K562 (cell line): ENCODE measurements around the gene MBNL1. TPM values are rescaled to one million over a fixed set of nuclear protein-coding genes. Genes with fewer than 3 reads are reported as not detected.

Experiments used
- ARNT ChIP-seq, 2 experiments: fragments of 450-650 bp; IDR thresholded peaks; 2 replicates each; pipeline ENCODE4 v1.6.1; 2016; ENCODE audit warnings: mild to moderate bottlenecking in 1 of 2
- CREB1 ChIP-seq, 2 experiments: sonication (generic) in 1 of 2; formaldehyde crosslinking in 1 of 2; IDR thresholded peaks; 2 replicates each; pipeline versions ENCODE4 v1.6.1 to v1.8.0; 2012 to 2022; ENCODE audit warnings: inconsistent platforms in 1 of 2, mild to moderate bottlenecking in 1 of 2, missing genetic modification reagents in 1 of 2, moderate library complexity in 1 of 2
- KAT7 ChIP-seq: sonication (generic); formaldehyde crosslinking; IDR thresholded peaks from 2 replicates; pipeline ENCODE4 v1.8.0; 2022; ENCODE audit warnings: missing genetic modification reagents, mild to moderate bottlenecking, borderline replicate concordance
- KLF6 ChIP-seq: fragments of 250-450 bp; sonication (Bioruptor Pico); IDR thresholded peaks from 2 replicates; pipeline ENCODE4 v1.4.0; 2020; ENCODE audit warnings: mild to moderate bottlenecking, moderate library complexity, borderline replicate concordance
- MYNN ChIP-seq, 2 experiments: sonication (generic); formaldehyde crosslinking in 1 of 2; IDR thresholded peaks; 2 replicates each; pipeline versions ENCODE4 v1.5.0 to v1.6.1; 2016 to 2020; ENCODE audit warnings: antibody characterized with exemption in 1 of 2, missing genetic modification reagents in 1 of 2
- NCOA4 ChIP-seq: fragments of 450-650 bp; IDR thresholded peaks from 2 replicates; pipeline ENCODE4 v1.6.1; 2018; ENCODE audit warnings: mild to moderate bottlenecking; ENCODE audit not compliant: partially characterized antibody
- NFATC3 ChIP-seq: fragments of 450-650 bp; IDR thresholded peaks from 2 replicates; pipeline ENCODE4 v1.6.1; 2017; ENCODE audit warnings: mild to moderate bottlenecking
- NR2C2 ChIP-seq, 2 experiments: fragments of 200-800 bp in 1 of 2; sonication (Bioruptor generic) in 1 of 2; sonication (generic) in 1 of 2; formaldehyde crosslinking in 1 of 2; IDR thresholded peaks; 2 replicates each; pipeline versions ENCODE4 v1.6.1 to v1.8.0; 2016 to 2022; ENCODE audit warnings: mild to moderate bottlenecking in 1 of 2, missing compliant biosample characterization in 1 of 2, missing genetic modification characterization in 1 of 2, missing genetic modification reagents in 1 of 2
- NRF1 ChIP-seq, 2 experiments: fragments of 450-650 bp; IDR thresholded peaks in 1 of 2; conservative IDR thresholded peaks in 1 of 2; 2 replicates each; pipeline ENCODE4 v1.6.1; 2014; ENCODE audit warnings: mild to moderate bottlenecking in 2 of 2
- PTBP1 ChIP-seq: fragments of 200-400 bp; formaldehyde crosslinking; IDR thresholded peaks from 2 replicates; pipeline ENCODE4 v1.6.1; 2017; ENCODE audit warnings: low read depth, low read length
- RBM22 ChIP-seq: fragments of 200-400 bp; formaldehyde crosslinking; IDR thresholded peaks from 2 replicates; pipeline ENCODE4 v1.6.1; 2018; ENCODE audit warnings: low read length, low read depth; ENCODE audit not compliant: poor library complexity, severe bottlenecking
- SP1 ChIP-seq: sonication (generic); formaldehyde crosslinking; IDR thresholded peaks from 2 replicates; pipeline ENCODE4 v1.8.1; 2022; ENCODE audit warnings: mild to moderate bottlenecking, missing genetic modification reagents
- SRF ChIP-seq, 2 experiments: fragments of 250-450, 450-650 bp in 1 of 2; sonication (Bioruptor Pico) in 1 of 2; sonication (generic) in 1 of 2; formaldehyde crosslinking; IDR thresholded peaks; 2 replicates each; pipeline versions ENCODE4 v1.5.0 to v1.5.1; 2020 to 2022; ENCODE audit warnings: mild to moderate bottlenecking in 1 of 2, missing genetic modification reagents in 1 of 2
- TCF3 ChIP-seq: sonication (generic); formaldehyde crosslinking; IDR thresholded peaks from 2 replicates; pipeline ENCODE4 v1.4.0; 2020; ENCODE audit warnings: mild to moderate bottlenecking, missing genetic modification reagents
- ZFP1 ChIP-seq: fragments of 450-650 bp; formaldehyde crosslinking; IDR thresholded peaks from 2 replicates; pipeline ENCODE4 v1.4.0; 2020; ENCODE audit warnings: mild to moderate bottlenecking, mixed read lengths
- ZFP30 ChIP-seq: fragments of 250-450 bp; sonication (Bioruptor Pico); IDR thresholded peaks from 2 replicates; pipeline ENCODE4 v1.8.0; 2022; ENCODE audit warnings: moderate library complexity, mild to moderate bottlenecking, inconsistent platforms, borderline replicate concordance
- ZNF263 ChIP-seq: sonication (generic); formaldehyde crosslinking; IDR thresholded peaks from 2 replicates; pipeline ENCODE4 v1.8.0; 2022; ENCODE audit warnings: mild to moderate bottlenecking, missing genetic modification reagents, borderline replicate concordance
- ZNF668 ChIP-seq: fragments of 250-450 bp; sonication (Bioruptor Pico); IDR thresholded peaks from 2 replicates; pipeline ENCODE4 v1.8.0; 2022; ENCODE audit warnings: mild to moderate bottlenecking, inconsistent platforms
- polyA plus RNA-seq, 8 experiments: library from polyadenylated mRNA; depleted of rRNA in 4 of 8; stranded (reverse) in 5 of 8; unstranded in 3 of 8; fragments of >200 nt; fragmentation: Nextera tagmentation in 2 of 8; fragmentation: Illumina TruSeq in 1 of 8; extraction: Ambion mirVana in 2 of 8; extraction: Trizol in 1 of 8; gene quantifications; 2 replicates each; pipeline versions ENCODE4 v1.2.1 to v1.2.3, GENCODE V29; 2011 to 2014; ENCODE audit warnings: inconsistent platforms in 1 of 8, missing spikeins in 1 of 8
- total RNA-seq, 7 experiments: library from RNA; depleted of rRNA in 6 of 7; stranded (reverse); fragments of >200 nt in 6 of 7; fragmentation: Illumina TruSeq in 2 of 7; extraction: Trizol in 2 of 7; gene quantifications; 2 replicates each; pipeline versions ENCODE4 v1.2.1 to v1.2.3, GENCODE V29; 2011 to 2021; ENCODE audit warnings: low replicate concordance in 1 of 7
- TF ChIP-seq, protein P1 (sequence below): fragments of 250-450 bp; sonication (Bioruptor Pico); IDR thresholded peaks from 2 replicates; pipeline ENCODE4 v1.5.0; 2022; ENCODE audit warnings: mild to moderate bottlenecking
- TF ChIP-seq, protein P2 (sequence below): fragments of 450-650 bp; formaldehyde crosslinking; IDR thresholded peaks from 2 replicates; pipeline ENCODE4 v1.4.0; 2020; ENCODE audit warnings: mild to moderate bottlenecking, moderate library complexity
- TF ChIP-seq, protein P3 (sequence below): fragments of 250-450 bp; sonication (Bioruptor Pico); IDR thresholded peaks from 2 replicates; pipeline ENCODE4 v1.6.1; 2021; ENCODE audit warnings: mild to moderate bottlenecking
- TF ChIP-seq, protein P4 (sequence below): sonication (generic); formaldehyde crosslinking; IDR thresholded peaks from 2 replicates; pipeline ENCODE4 v1.8.0; 2022; ENCODE audit warnings: missing genetic modification reagents, mild to moderate bottlenecking, moderate library complexity, borderline replicate concordance

The MBNL1 gene
- total and polyA plus RNA-seq, 9 of the 15 experiments (the other 6 are each of a cell fraction or from before 2014, with no cell fraction given) = 70.3 to 243 (median 220) TPM

DNA sequence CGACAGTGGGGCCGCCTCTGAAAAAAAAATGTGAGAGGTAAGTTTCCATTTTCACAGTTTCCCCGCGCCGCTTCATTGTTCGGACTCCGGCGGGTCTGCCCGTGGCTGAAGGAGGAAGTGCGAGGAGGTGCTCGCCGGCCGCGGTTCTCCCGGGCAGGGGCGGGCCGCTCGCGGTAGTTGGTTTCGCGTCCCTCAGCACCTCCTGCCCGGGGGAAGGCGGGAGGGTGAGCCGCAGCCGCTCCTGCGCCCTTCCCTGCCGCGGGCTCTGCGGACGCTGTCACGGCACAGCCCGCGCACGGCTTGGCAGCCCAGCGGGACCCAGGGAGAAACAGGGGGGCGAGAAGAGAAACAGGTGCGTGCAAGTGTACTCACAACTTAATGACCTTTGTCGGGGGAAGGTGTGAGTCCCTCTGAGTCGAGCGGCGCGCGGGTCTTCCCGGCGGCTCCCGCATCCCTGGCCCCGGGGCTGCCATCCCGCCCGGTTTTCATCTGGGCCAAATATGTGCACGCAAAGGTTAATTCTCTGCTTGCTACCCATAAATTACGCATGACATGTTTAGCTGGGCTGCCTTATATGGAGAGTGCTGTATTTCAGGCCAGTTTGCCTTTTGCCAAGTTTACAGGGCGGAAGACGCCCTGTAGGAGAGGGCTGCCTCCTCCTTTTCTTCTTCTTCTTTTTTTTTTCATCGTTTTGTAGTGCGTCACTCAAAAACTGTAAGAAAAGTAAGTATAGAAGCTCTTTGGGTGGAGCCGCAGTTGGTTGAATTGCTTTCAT, 514 bp downstream of the MBNL1 start (continued):
- TF ChIP-seq KAT7 (peak; percentile 72; the same call in 1 of the 2 replicates), NRF1 (conservative IDR thresholded peaks at IDR 0.05 in 1 of 2, IDR thresholded peaks at IDR 0.05 in 1 of 2) (peak in 1 of 2 experiments; percentile 2; a peak in 1 of 4 replicates), PTBP1 (no peak), SP1 (0 out of 2 replicates have a peak, but pooled peaks have one; percentile 30), ARNT (IDR thresholded peaks at IDR 0.05) (no peak; a peak in 1 of 4 replicates), NR2C2 (CRISPR knock-in tag; IDR thresholded peaks at IDR 0.05) (no peak), NR2C2 (tag; IDR thresholded peaks at IDR 0.05) (no peak; the same call in 1 of the 2 replicates), NFATC3 (no peak), KLF6 (CRISPR knock-in tag) (no peak), SRF (CRISPR knock-in tag; IDR thresholded peaks at IDR 0.05) (peak; percentile 78 to 93), ZNF263 (CRISPR knock-in tag) (peak; percentile 21; the same call in 1 of the 2 replicates), ZFP1 (CRISPR knock-in tag) (no peak), ZNF668 (CRISPR knock-in tag) (no peak), ZFP30 (no peak), NCOA4 (no peak), MYNN (IDR thresholded peaks at IDR 0.05) (0 out of 2 replicates have a peak, but pooled peaks have one; percentile 2), MYNN (CRISPR knock-in tag; IDR thresholded peaks at IDR 0.05) (no peak), TCF3 (CRISPR knock-in tag) (no peak), CREB1 (IDR thresholded peaks at IDR 0.05) (no peak), CREB1 (CRISPR knock-in tag; IDR thresholded peaks at IDR 0.05) (no peak), RBM22 (peak; percentile 91)
- TF ChIP-seq, protein P1, sequence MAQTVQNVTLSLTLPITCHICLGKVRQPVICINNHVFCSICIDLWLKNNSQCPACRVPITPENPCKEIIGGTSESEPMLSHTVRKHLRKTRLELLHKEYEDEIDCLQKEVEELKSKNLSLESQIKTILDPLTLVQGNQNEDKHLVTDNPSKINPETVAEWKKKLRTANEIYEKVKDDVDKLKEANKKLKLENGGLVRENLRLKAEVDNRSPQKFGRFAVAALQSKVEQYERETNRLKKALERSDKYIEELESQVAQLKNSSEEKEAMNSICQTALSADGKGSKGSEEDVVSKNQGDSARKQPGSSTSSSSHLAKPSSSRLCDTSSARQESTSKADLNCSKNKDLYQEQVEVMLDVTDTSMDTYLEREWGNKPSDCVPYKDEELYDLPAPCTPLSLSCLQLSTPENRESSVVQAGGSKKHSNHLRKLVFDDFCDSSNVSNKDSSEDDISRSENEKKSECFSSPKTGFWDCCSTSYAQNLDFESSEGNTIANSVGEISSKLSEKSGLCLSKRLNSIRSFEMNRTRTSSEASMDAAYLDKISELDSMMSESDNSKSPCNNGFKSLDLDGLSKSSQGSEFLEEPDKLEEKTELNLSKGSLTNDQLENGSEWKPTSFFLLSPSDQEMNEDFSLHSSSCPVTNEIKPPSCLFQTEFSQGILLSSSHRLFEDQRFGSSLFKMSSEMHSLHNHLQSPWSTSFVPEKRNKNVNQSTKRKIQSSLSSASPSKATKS (CRISPR knock-in tag) = no peak
- TF ChIP-seq, protein P2, sequence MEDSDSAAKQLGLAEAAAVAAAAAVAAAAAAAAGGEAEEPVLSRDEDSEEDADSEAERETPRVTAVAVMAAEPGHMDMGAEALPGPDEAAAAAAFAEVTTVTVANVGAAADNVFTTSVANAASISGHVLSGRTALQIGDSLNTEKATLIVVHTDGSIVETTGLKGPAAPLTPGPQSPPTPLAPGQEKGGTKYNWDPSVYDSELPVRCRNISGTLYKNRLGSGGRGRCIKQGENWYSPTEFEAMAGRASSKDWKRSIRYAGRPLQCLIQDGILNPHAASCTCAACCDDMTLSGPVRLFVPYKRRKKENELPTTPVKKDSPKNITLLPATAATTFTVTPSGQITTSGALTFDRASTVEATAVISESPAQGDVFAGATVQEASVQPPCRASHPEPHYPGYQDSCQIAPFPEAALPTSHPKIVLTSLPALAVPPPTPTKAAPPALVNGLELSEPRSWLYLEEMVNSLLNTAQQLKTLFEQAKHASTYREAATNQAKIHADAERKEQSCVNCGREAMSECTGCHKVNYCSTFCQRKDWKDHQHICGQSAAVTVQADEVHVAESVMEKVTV = no peak
- TF ChIP-seq, protein P3, sequence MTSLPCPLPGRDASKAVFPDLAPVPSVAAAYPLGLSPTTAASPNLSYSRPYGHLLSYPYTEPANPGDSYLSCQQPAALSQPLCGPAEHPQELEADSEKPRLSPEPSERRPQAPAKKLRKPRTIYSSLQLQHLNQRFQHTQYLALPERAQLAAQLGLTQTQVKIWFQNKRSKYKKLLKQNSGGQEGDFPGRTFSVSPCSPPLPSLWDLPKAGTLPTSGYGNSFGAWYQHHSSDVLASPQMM (CRISPR knock-in tag) = no peak
- TF ChIP-seq, protein P4, sequence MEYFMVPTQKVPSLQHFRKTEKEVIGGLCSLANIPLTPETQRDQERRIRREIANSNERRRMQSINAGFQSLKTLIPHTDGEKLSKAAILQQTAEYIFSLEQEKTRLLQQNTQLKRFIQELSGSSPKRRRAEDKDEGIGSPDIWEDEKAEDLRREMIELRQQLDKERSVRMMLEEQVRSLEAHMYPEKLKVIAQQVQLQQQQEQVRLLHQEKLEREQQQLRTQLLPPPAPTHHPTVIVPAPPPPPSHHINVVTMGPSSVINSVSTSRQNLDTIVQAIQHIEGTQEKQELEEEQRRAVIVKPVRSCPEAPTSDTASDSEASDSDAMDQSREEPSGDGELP = peak; percentile 47; the same call in 1 of the 2 replicates
